ENCODE results near the gene TRAF7.
"Not testable (repeated sequence)": the region's sequence is repeated elsewhere in the genome, so short reads cannot be mapped to it uniquely, and the experiment has no call there.

The TRAF7 gene

GRCh38 chr16:2199621-2200139 lies 44.1 kb downstream of the TRAF7 start:
- no peak for DNase-seq (ENCODE audit: low read depth)

- no peak for DNase-seq (ENCODE audit: low read depth)
Observed at GRCh38 chr16:2200313-2200712, 44.7 kb downstream of the TRAF7 start.

DNA sequence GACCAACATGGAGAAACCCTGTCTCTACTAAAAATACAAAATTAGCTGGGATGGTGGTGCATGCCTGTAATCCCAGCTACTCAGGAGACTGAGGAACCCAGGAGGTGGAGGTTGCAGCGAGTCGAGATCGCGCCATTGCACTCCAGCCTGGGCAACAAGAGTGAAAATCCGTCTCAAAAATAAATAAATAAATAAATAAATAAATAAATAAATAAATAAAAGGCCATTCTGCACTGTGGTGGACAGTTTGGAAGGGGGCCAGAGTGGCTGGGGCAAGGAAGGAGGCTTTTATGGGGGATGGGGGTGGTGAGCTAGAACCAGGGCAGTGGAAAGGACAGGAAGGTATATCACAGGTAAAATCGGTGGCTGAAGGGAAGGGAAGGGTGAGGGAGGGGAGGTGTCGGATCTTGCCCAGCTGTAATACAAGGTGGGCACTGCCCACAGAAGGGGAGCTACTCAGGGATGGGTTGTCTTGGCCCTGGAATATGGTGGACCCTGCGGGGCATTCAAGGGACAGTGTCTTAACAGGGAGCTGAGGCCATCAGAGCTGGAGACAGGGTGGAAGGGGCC lies 47.6 kb downstream of the TRAF7 start:
- DNase-seq (ENCODE audit: low read depth), result not testable (repeated sequence)

GRCh38 chr16:2204416-2205103 lies 49.0 kb downstream of the TRAF7 start:
- DNase-seq (ENCODE audit: low read depth), result no peak

DNA sequence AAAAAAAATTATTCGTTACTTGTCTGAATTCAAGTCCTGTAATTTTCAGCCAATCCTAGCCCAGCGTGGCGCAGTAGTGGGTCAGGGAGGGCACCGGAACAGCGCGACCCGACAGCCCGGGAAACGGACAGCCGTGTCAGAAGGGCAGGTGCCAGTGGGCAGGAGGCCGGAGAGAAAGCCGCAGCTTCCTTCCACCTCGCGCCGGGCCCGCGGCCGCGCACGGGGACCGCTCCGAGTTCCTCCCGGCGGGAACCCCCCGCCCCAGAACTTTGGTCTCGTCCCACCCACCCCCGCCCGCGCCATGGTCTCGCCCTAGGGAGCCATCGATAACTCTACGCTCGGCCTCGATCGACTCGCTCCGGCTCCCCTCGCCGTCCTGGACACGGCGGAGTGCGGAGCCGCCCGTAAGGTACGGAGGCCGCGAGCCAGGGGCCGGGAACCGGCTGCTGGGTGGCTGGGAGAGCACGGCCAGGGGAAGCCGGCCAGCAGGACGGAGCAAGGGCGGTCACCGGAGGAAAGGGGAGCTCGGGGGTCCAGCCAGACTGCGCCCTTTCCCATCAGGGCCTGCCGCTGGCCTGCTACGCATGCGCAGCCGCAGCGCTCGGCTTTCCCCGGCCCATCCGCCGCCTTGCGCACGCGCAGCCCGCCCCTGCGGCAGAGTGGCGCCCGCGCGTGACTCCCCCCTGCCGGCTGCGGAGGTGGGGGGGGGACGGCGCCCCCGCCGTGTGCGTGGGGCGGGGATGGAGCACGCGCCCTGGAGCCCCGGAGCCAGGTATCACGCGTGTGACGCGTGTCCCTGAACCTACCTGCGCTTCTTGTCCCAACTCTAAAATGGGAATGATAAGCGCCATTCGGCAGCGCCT lies 49.8 kb downstream of the TRAF7 start, which contains the start of gene MLST8:
Gene MLST8 (plus strand): TSS at position 351 of the 863 bp plus-strand sequence. CDS start 632 bp downstream, outside the sequence.
- DNase-seq (ENCODE audit: low read depth), result peak; percentile 85

- no peak for DNase-seq (ENCODE audit: low read depth)
Observed at GRCh38 chr16:2205967-2206313, 50.4 kb downstream of the TRAF7 start.

- no peak for DNase-seq (ENCODE audit: low read depth)
Observed at GRCh38 chr16:2206420-2206779, 50.8 kb downstream of the TRAF7 start.

DNA sequence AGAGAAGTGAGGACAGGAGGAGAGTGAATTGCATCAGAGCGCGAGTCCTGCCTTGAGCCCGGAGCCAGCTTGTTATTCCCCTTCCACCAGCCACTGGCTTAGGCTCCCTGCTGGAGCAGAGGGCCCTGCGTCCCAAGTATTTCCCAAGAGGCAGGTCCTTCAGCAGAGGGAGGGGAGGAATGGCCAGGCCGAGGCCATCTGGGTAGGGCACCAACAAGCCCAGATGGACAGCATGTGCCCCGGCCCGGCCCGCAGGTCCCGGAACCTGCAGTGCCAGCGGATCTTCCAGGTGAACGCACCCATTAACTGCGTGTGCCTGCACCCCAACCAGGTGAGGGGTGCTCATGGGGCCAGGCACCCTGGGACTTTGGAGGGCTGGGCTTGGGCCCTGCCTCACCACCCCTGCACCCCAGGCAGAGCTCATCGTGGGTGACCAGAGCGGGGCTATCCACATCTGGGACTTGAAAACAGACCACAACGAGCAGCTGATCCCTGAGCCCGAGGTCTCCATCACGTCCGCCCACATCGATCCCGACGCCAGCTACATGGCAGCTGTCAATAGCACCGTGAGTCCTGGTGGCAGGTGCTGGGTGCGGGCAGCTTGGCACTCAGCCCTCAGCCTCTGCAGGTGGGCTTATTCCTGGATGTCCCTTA lies 51.3 kb downstream of the TRAF7 start:
- no peak for DNase-seq (ENCODE audit: low read depth)

DNA sequence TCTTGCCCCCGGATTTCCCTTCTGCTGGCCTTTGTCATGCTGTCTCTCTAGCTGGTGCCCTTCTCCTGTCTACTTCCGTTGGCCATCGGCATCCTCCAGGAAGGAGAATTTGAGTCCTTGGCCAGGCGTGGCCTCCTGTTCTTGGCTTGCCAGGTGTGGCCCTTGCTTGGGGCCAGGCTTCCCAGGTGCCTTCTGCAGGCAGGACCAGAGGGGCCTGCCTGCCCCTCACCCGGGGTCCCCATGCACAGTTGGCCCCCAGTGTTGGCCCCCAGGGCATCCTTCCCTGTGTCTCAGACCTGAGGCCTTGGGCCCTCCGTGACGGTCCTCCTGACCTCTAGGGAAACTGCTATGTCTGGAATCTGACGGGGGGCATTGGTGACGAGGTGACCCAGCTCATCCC lies 52.3 kb downstream of the TRAF7 start:
- no peak for DNase-seq (ENCODE audit: low read depth)

DNA sequence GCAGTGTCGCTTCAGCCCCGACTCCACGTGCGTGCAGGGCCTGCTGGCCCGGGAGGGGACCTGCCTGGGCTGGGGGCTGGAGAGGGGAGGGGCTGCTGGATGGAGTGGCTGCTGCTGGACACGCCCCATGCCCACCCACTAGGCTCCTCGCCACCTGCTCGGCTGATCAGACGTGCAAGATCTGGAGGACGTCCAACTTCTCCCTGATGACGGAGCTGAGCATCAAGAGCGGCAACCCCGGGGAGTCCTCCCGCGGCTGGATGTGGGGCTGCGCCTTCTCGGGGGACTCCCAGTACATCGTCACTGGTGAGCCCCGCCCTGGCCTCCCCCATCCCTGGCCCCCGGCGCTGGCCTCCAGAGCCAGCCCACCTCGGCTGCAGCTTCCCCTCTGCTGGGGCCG lies 52.7 kb downstream of the TRAF7 start:
- no peak for DNase-seq (ENCODE audit: low read depth)

DNA sequence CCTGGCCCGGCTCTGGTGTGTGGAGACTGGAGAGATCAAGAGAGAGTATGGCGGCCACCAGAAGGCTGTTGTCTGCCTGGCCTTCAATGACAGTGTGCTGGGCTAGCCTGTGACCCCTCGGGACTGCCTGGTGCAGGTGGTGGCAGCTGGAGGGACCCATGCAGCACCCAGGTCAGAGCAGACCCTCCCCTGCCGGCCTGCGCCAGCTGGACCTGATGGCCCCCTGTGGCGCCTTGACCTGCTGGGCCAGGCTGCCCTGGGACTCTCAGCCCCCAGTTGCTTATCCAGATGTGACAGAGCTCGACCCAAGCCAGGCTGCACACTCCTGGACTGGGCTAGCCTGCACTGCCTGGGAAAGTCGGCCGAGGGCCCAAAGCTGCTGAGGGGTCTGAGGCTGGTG lies 53.2 kb downstream of the TRAF7 start:
- DNase-seq (ENCODE audit: low read depth), result no peak

GRCh38 chr16:2209258-2210008 lies 53.9 kb downstream of the TRAF7 start:
- no peak for DNase-seq (ENCODE audit: low read depth)

- no peak for DNase-seq (ENCODE audit: low read depth)
Observed at GRCh38 chr16:2210009-2210332, 54.4 kb downstream of the TRAF7 start.

GRCh38 chr16:2210386-2211365 lies 55.1 kb downstream of the TRAF7 start, which contains the start of gene BRICD5:
Gene BRICD5, minus strand, starts transcription at chr16:2210863. Its CDS starts 30 bp downstream, at chr16:2210833.
- DNase-seq (ENCODE audit: low read depth), result no peak

DNA sequence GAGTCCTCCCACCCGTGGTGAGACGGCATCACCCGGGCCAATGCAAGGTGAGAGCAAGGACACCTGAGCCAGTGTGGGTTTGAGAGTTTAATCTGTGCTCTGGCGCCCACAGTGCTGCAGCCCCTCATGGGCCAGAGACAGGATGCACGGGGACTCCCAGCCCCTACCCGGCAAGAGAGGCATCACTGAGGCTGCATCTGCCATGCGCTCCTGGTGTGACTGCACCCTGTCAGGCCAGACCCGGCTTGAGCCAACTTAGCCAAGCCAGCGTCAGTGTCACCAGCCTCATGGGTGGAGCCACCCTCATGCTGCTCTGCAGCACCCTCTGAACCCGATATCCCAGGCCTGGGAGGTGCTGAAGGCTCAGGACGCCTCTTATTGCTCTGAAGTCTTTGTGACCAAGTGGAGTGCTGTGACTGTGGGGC lies 56.4 kb downstream of the TRAF7 start:
- no peak for DNase-seq (ENCODE audit: low read depth)

- DNase-seq (ENCODE audit: low read depth), result no peak
Observed at GRCh38 chr16:2212362-2213324, 57.1 kb downstream of the TRAF7 start.

- no peak for DNase-seq (ENCODE audit: low read depth)
Observed at GRCh38 chr16:2213817-2214718, 58.5 kb downstream of the TRAF7 start.

DNA sequence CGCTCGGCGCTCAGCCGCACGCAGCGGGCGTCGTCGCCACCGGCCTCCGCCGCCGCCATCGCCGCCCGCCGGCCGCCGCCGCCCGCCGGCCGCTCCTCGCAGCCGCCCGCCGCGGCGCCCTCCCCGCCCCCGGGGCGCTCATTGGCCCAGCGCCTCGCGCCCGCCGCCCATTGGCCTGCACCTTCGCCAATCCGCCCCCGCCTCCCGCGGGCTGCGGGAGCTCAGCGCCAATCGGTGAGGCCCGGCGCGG lies 59.1 kb downstream of the TRAF7 start, which contains the start of gene PGP:
Gene PGP (minus strand): TSS at position 122 of the 250 bp plus-strand sequence. CDS start 63 bp downstream, at position 59.
- DNase-seq (ENCODE audit: low read depth), result no peak

Data from stimulated activated CD8-positive, alpha-beta memory T cell treated with anti-CD3 and anti-CD28 coated beads, Interleukin-4, amount 100 ng/mL, for 24 hours (primary cell).